ENCODE data around the gene HMX3. TPM values are rescaled to one million over a fixed set of nuclear protein-coding genes. Genes with fewer than 3 reads are reported as not detected.

The HMX3 gene
- total RNA-seq, 1 experiment from 2014 or later = not detected

- Histone ChIP-seq H4K91ac (ENCODE audit: insufficient read length, low read depth, low read length) (no peak overlapping the region), H3K4me1 (ENCODE audit: insufficient read depth, low read length) (peaks cover 10% of the 10 kb centered on the region; the same call in 1 of the 2 replicates), H3K23me2 (ENCODE audit: insufficient read length, low read depth, low read length, poor library complexity, severe bottlenecking) (peaks cover 25% of the 10 kb centered on the region), H2BK20ac (ENCODE audit: low read depth, low read length, poor library complexity, severe bottlenecking) (no peak overlapping the region), H3K27me3 (ENCODE audit: insufficient read depth, low read length) (peaks cover 35% of the 10 kb centered on the region), H3K27ac (ENCODE audit: insufficient read length, low read depth, low read length) (no peak overlapping the region), H3T11ph (ENCODE audit: low read length) (no peak overlapping the region), H3K9ac (ENCODE audit: extremely low read depth, insufficient read length, low read length) (peak overlapping the region; percentile 2), H4K8ac (replicated peaks; ENCODE audit: insufficient read length, low read depth, low read length) (no peak overlapping the region), H4K5ac (ENCODE audit: insufficient read length, low read depth, low read length) (no peak overlapping the region), H2BK15ac (ENCODE audit: low read depth, low read length) (no peak overlapping the region), H3K56ac (ENCODE audit: insufficient read length, low read depth, low read length) (no peak overlapping the region), H3K9me3 (ENCODE audit: control insufficient read depth, low read depth, low read length) (no peaks in the 10 kb centered on the region), H2AK5ac (ENCODE audit: insufficient read length, low read length) (no peak overlapping the region), H3K79me1 (ENCODE audit: insufficient read depth, low read depth, low read length, poor library complexity, severe bottlenecking) (no peaks in the 10 kb centered on the region), H4K20me1 (ENCODE audit: control insufficient read depth, insufficient read depth, insufficient read length) (no peaks in the 10 kb centered on the region), H2BK5ac (ENCODE audit: insufficient read length, low read length) (no peak overlapping the region), H3K14ac (ENCODE audit: insufficient read depth, low read length) (0 out of 2 replicates have a peak overlapping the region, but pooled peaks have one; percentile 32), H2BK12ac (ENCODE audit: insufficient read length, low read depth, low read length) (no peak overlapping the region), H2AFZ (ENCODE audit: low read length) (no peak overlapping the region), H3K4me2 (ENCODE audit: insufficient read depth, insufficient read length, low read length) (peak overlapping the region; percentile 46), H3K79me2 (ENCODE audit: insufficient read depth, low read length) (peaks cover 11% of the 10 kb centered on the region; the same call in 1 of the 2 replicates), H3K18ac (ENCODE audit: insufficient read length, low read depth, low read length) (peak overlapping the region; percentile 6), H3K23ac (ENCODE audit: insufficient read length, low read depth, low read length) (no peak overlapping the region), H2BK120ac (ENCODE audit: low read depth, low read length, poor library complexity, severe bottlenecking) (no peak overlapping the region), H3K4ac (ENCODE audit: low read depth, low read length) (no peak overlapping the region)
- peaks cover 0 to 2% of the 10 kb centered on the region in 2 experiments; a peak in 2 of 5 replicates for H3K9me3 Mint-ChIP-seq
- WGBS (ENCODE audit: extremely low coverage, insufficient read length, low lambda C conversion rate) = no CpG with 5 or more reads among the region's 56 CpGs
- H3K4me3 Mint-ChIP-seq = peak overlapping the region; percentile 63 to 78
- TF ChIP-seq CTCF (conservative IDR thresholded peaks at IDR 0.05) = no peak
- peak; percentile 87 for DNase-seq
- peaks cover 76% of the 10 kb centered on the region for H3K27me3 Mint-ChIP-seq (ENCODE audit: low read depth)
- H3K4me1 Mint-ChIP-seq = peaks cover 40 to 52% of the 10 kb centered on the region in 2 experiments
- peak overlapping the region in 1 of 3 experiments; percentile 79; a peak in 1 of 7 replicates for H3K27ac Mint-ChIP-seq
- H3K36me3 Mint-ChIP-seq (ENCODE audit: insufficient read depth in 1 of 3, low read depth in 3 of 3) = peaks cover 11 to 23% (median 13%) of the 10 kb centered on the region in 3 experiments
These were observed 15.4 kb downstream of the HMX3 start for GRCh38 chr10:123150986-123151736.
